ENCODE data around the gene PRELID3B.

The PRELID3B gene

GRCh38 chr20:59047938-59048680 lies 5.5 kb upstream of the PRELID3B start:
- no peak overlapping the region for H2AK5ac ChIP-seq (ENCODE audit: low read length)
- no CpG with 5 or more reads among the region's 5 CpGs for WGBS (ENCODE audit: extremely low coverage, insufficient coverage, low lambda C conversion rate)
- no peak overlapping the region for H2BK15ac ChIP-seq (replicated peaks; ENCODE audit: low read depth)
- H2BK5ac ChIP-seq (ENCODE audit: low read length): no peak overlapping the region
- H3K56ac ChIP-seq (ENCODE audit: low read length): no peak overlapping the region
- H4K5ac ChIP-seq (ENCODE audit: low read length): no peak overlapping the region
- H3K4me3 ChIP-seq (ENCODE audit: low read length): no peak overlapping the region
- no peaks in the 10 kb centered on the region for H3K27me3 ChIP-seq (ENCODE audit: insufficient read depth, low read length, poor library complexity)
- H4K8ac ChIP-seq (ENCODE audit: low read depth, low read length): no peak overlapping the region
- no peaks in the 10 kb centered on the region for H3K36me3 ChIP-seq (ENCODE audit: control insufficient read depth, insufficient read depth, low read length)
- no peaks in the 10 kb centered on the region for H3K79me1 ChIP-seq (ENCODE audit: low read length)
- no peak overlapping the region for H3K4me2 ChIP-seq (ENCODE audit: low read length)
- H3K4ac ChIP-seq (ENCODE audit: low read depth, low read length): no peak overlapping the region
- no peak overlapping the region for H3K27ac ChIP-seq (ENCODE audit: low read depth, low read length)
- no peak for DNase-seq
- H3K79me2 ChIP-seq (ENCODE audit: control insufficient read depth, insufficient read depth, low read length): no peaks in the 10 kb centered on the region
- no peak overlapping the region for H3K23ac ChIP-seq (ENCODE audit: low read length)
- no peak overlapping the region for H3K9ac ChIP-seq (ENCODE audit: low read length)
- no peak overlapping the region for H2BK120ac ChIP-seq (ENCODE audit: low read depth, low read length)
- H3K4me1 ChIP-seq (ENCODE audit: control insufficient read depth, low read depth, low read length): peaks cover 4% of the 10 kb centered on the region
- H3K18ac ChIP-seq (ENCODE audit: low read length): no peak overlapping the region

- no peak overlapping the region for H2BK120ac ChIP-seq (ENCODE audit: low read depth, low read length)
- no peaks in the 10 kb centered on the region for H3K36me3 ChIP-seq (ENCODE audit: control insufficient read depth, insufficient read depth, low read length)
- H3K27ac ChIP-seq (ENCODE audit: low read depth, low read length): no peak overlapping the region
- H3K27me3 ChIP-seq (ENCODE audit: insufficient read depth, low read length, poor library complexity): no peaks in the 10 kb centered on the region
- no peak overlapping the region for H3K23ac ChIP-seq (ENCODE audit: low read length)
- H4K5ac ChIP-seq (ENCODE audit: low read length): no peak overlapping the region
- no peak overlapping the region for H3K4me3 ChIP-seq (ENCODE audit: low read length)
- peaks cover 1% of the 10 kb centered on the region for H3K79me1 ChIP-seq (ENCODE audit: low read length)
- no peak for DNase-seq
- H2BK5ac ChIP-seq (ENCODE audit: low read length): no peak overlapping the region
- WGBS (ENCODE audit: extremely low coverage, insufficient coverage, low lambda C conversion rate): no CpG with 5 or more reads among the region's 3 CpGs
- H2AK5ac ChIP-seq (ENCODE audit: low read length): no peak overlapping the region
- no peak overlapping the region for H3K56ac ChIP-seq (ENCODE audit: low read length)
- H3K18ac ChIP-seq (ENCODE audit: low read length): no peak overlapping the region
- H3K4me2 ChIP-seq (ENCODE audit: low read length): no peak overlapping the region
- peaks cover 5% of the 10 kb centered on the region for H3K4me1 ChIP-seq (ENCODE audit: control insufficient read depth, low read depth, low read length)
- H4K8ac ChIP-seq (ENCODE audit: low read depth, low read length): no peak overlapping the region
- peaks cover 2% of the 10 kb centered on the region for H3K79me2 ChIP-seq (ENCODE audit: control insufficient read depth, insufficient read depth, low read length)
- no peak overlapping the region for H2BK15ac ChIP-seq (replicated peaks; ENCODE audit: low read depth)
- no peak overlapping the region for H3K4ac ChIP-seq (ENCODE audit: low read depth, low read length)
- H3K9ac ChIP-seq (ENCODE audit: low read length): no peak overlapping the region
Observed at GRCh38 chr20:59046862-59047261, 4.3 kb upstream of the PRELID3B start.

GRCh38 chr20:59044796-59045195 lies 2.2 kb upstream of the PRELID3B start:
- Histone ChIP-seq H2BK15ac (replicated peaks; ENCODE audit: low read depth) (no peak overlapping the region), H4K5ac (ENCODE audit: low read length) (no peak overlapping the region), H3K56ac (ENCODE audit: low read length) (no peak overlapping the region), H2AK5ac (ENCODE audit: low read length) (no peak overlapping the region), H3K4ac (ENCODE audit: low read depth, low read length) (no peak overlapping the region), H3K27me3 (ENCODE audit: insufficient read depth, low read length, poor library complexity) (no peaks in the 10 kb centered on the region), H3K4me1 (ENCODE audit: control insufficient read depth, low read depth, low read length) (peaks cover 5% of the 10 kb centered on the region), H2BK120ac (ENCODE audit: low read depth, low read length) (no peak overlapping the region), H3K23ac (ENCODE audit: low read length) (no peak overlapping the region), H3K27ac (ENCODE audit: low read depth, low read length) (no peak overlapping the region), H3K18ac (ENCODE audit: low read length) (no peak overlapping the region), H4K8ac (ENCODE audit: low read depth, low read length) (no peak overlapping the region), H3K9ac (ENCODE audit: low read length) (no peak overlapping the region), H2BK5ac (ENCODE audit: low read length) (no peak overlapping the region), H3K79me1 (ENCODE audit: low read length) (peaks cover 5% of the 10 kb centered on the region), H3K4me3 (ENCODE audit: low read length) (no peak overlapping the region), H3K36me3 (ENCODE audit: control insufficient read depth, insufficient read depth, low read length) (no peaks in the 10 kb centered on the region), H3K79me2 (ENCODE audit: control insufficient read depth, insufficient read depth, low read length) (peaks cover 17% of the 10 kb centered on the region), H3K4me2 (ENCODE audit: low read length) (no peak overlapping the region)
- no CpG with 5 or more reads among the region's 3 CpGs for WGBS (ENCODE audit: extremely low coverage, insufficient coverage, low lambda C conversion rate)
- DNase-seq: no peak

- Histone ChIP-seq H3K27me3 (ENCODE audit: insufficient read depth, low read length, poor library complexity) (no peaks in the 10 kb centered on the region), H3K4me1 (ENCODE audit: control insufficient read depth, low read depth, low read length) (peaks cover 5% of the 10 kb centered on the region), H3K36me3 (ENCODE audit: control insufficient read depth, insufficient read depth, low read length) (no peaks in the 10 kb centered on the region), H3K79me1 (ENCODE audit: low read length) (peaks cover 6% of the 10 kb centered on the region), H4K5ac (ENCODE audit: low read length) (no peak overlapping the region), H2BK5ac (ENCODE audit: low read length) (no peak overlapping the region), H3K4me3 (ENCODE audit: low read length) (no peak overlapping the region), H3K56ac (ENCODE audit: low read length) (no peak overlapping the region), H3K27ac (ENCODE audit: low read depth, low read length) (no peak overlapping the region), H2AK5ac (ENCODE audit: low read length) (no peak overlapping the region), H4K8ac (ENCODE audit: low read depth, low read length) (no peak overlapping the region), H2BK120ac (ENCODE audit: low read depth, low read length) (no peak overlapping the region), H3K4ac (ENCODE audit: low read depth, low read length) (no peak overlapping the region), H3K23ac (ENCODE audit: low read length) (no peak overlapping the region), H3K4me2 (ENCODE audit: low read length) (no peak overlapping the region), H3K79me2 (ENCODE audit: control insufficient read depth, insufficient read depth, low read length) (peaks cover 20% of the 10 kb centered on the region), H3K18ac (ENCODE audit: low read length) (no peak overlapping the region), H3K9ac (ENCODE audit: low read length) (no peak overlapping the region), H2BK15ac (replicated peaks; ENCODE audit: low read depth) (no peak overlapping the region)
- WGBS (ENCODE audit: extremely low coverage, insufficient coverage, low lambda C conversion rate): no CpG with 5 or more reads among the region's 3 CpGs
- no peak for DNase-seq
Observed at GRCh38 chr20:59044295-59044694, 1.7 kb upstream of the PRELID3B start.

GRCh38 chr20:59043698-59044097 lies 1.1 kb upstream of the PRELID3B start:
- no peak overlapping the region for H4K5ac ChIP-seq (ENCODE audit: low read length)
- H3K23ac ChIP-seq (ENCODE audit: low read length): no peak overlapping the region
- H3K27ac ChIP-seq (ENCODE audit: low read depth, low read length): no peak overlapping the region
- H2BK5ac ChIP-seq (ENCODE audit: low read length): no peak overlapping the region
- no peaks in the 10 kb centered on the region for H3K27me3 ChIP-seq (ENCODE audit: insufficient read depth, low read length, poor library complexity)
- H3K79me1 ChIP-seq (ENCODE audit: low read length): peaks cover 6% of the 10 kb centered on the region
- no peak overlapping the region for H3K56ac ChIP-seq (ENCODE audit: low read length)
- H3K4ac ChIP-seq (ENCODE audit: low read depth, low read length): no peak overlapping the region
- H3K4me2 ChIP-seq (ENCODE audit: low read length): no peak overlapping the region
- H3K4me1 ChIP-seq (ENCODE audit: control insufficient read depth, low read depth, low read length): peaks cover 5% of the 10 kb centered on the region
- H4K8ac ChIP-seq (ENCODE audit: low read depth, low read length): no peak overlapping the region
- DNase-seq: no peak
- H2BK120ac ChIP-seq (ENCODE audit: low read depth, low read length): no peak overlapping the region
- H3K18ac ChIP-seq (ENCODE audit: low read length): no peak overlapping the region
- H3K4me3 ChIP-seq (ENCODE audit: low read length): no peak overlapping the region
- peaks cover 20% of the 10 kb centered on the region for H3K79me2 ChIP-seq (ENCODE audit: control insufficient read depth, insufficient read depth, low read length)
- WGBS (ENCODE audit: extremely low coverage, insufficient coverage, low lambda C conversion rate): no CpG with 5 or more reads among the region's 3 CpGs
- no peaks in the 10 kb centered on the region for H3K36me3 ChIP-seq (ENCODE audit: control insufficient read depth, insufficient read depth, low read length)
- H2BK15ac ChIP-seq (replicated peaks; ENCODE audit: low read depth): no peak overlapping the region
- no peak overlapping the region for H3K9ac ChIP-seq (ENCODE audit: low read length)
- H2AK5ac ChIP-seq (ENCODE audit: low read length): no peak overlapping the region

Measured in mesendoderm (in vitro differentiated cells).